GM23248 (cell line): Measurements from ENCODE around the gene SUGCT. TPM values are rescaled to one million over a fixed set of nuclear protein-coding genes. Genes with fewer than 3 reads are reported as not detected.

Source experiments
- DNase-seq: peaks from one replicate; pipeline ENCODE4 v3.0.0-alpha.2; 2015
- H2AFZ ChIP-seq: fragments of 200-600 bp; sonication (generic); 2 replicates; pipeline ENCODE4 v1.6.1; 2016; ENCODE audit warnings: antibody characterized with exemption
- H3F3A ChIP-seq: fragments of 200-600 bp; sonication (generic); 2 replicates; pipeline ENCODE4 v1.6.1; 2016; ENCODE audit warnings: mild to moderate bottlenecking, antibody characterized with exemption, mixed run types; ENCODE audit not compliant: insufficient read depth
- H3K27ac ChIP-seq: fragments of 200-600 bp; sonication (generic); 2 replicates; pipeline ENCODE4 v1.5.1; 2016; ENCODE audit warnings: mild to moderate bottlenecking
- H3K27me3 ChIP-seq: fragments of 200-600 bp; sonication (generic); replicated peaks from 2 replicates; pipeline ENCODE4 v1.6.1; 2016; ENCODE audit warnings: mild to moderate bottlenecking; ENCODE audit not compliant: insufficient read depth
- H3K36me3 ChIP-seq: fragments of 200-600 bp; sonication (generic); 2 replicates; pipeline ENCODE4 v1.6.1; 2016; ENCODE audit warnings: low read depth, mild to moderate bottlenecking
- H3K4me1 ChIP-seq: fragments of 200-600 bp; sonication (generic); 2 replicates; pipeline ENCODE4 v1.6.1; 2016; ENCODE audit warnings: mild to moderate bottlenecking; ENCODE audit not compliant: insufficient read depth
- H3K4me2 ChIP-seq: fragments of 200-600 bp; sonication (generic); one replicate; pipeline ENCODE4 v1.6.1; 2016; ENCODE audit warnings: mild to moderate bottlenecking; ENCODE audit not compliant: unreplicated experiment
- H3K4me3 ChIP-seq: fragments of 200-600 bp; sonication (generic); 2 replicates; pipeline ENCODE4 v1.5.1; 2016; ENCODE audit warnings: mild to moderate bottlenecking
- H3K79me2 ChIP-seq: fragments of 200-600 bp; sonication (generic); 2 replicates; pipeline ENCODE4 v1.6.1; 2016; ENCODE audit warnings: mild to moderate bottlenecking; ENCODE audit not compliant: insufficient read depth
- H3K9ac ChIP-seq: fragments of 200-600 bp; sonication (generic); 2 replicates; pipeline ENCODE4 v1.6.1; 2016; ENCODE audit warnings: mild to moderate bottlenecking
- H3K9me2 ChIP-seq: fragments of 200-600 bp; sonication (generic); 2 replicates; pipeline ENCODE4 v1.6.1; 2016; ENCODE audit warnings: mixed run types, mild to moderate bottlenecking, moderate library complexity; ENCODE audit not compliant: insufficient read depth
- H3K9me3 ChIP-seq: fragments of 200-600 bp; sonication (generic); one replicate; pipeline ENCODE4 v1.6.1; 2017; ENCODE audit warnings: low read depth
- H4K20me1 ChIP-seq: fragments of 200-600 bp; sonication (generic); 2 replicates; pipeline ENCODE4 v1.6.0; 2016; ENCODE audit not compliant: insufficient read depth
- EZH2 ChIP-seq: fragments of 200-600 bp; sonication (generic); IDR thresholded peaks from 2 replicates; pipeline ENCODE4 v1.6.1; 2018; ENCODE audit warnings: antibody characterized with exemption, mild to moderate bottlenecking; ENCODE audit not compliant: insufficient read depth, poor library complexity, severe bottlenecking
- EZH2phosphoT487 ChIP-seq: fragments of 200-600 bp; sonication (generic); IDR thresholded peaks from 2 replicates; pipeline ENCODE4 v1.6.1; 2018; ENCODE audit warnings: antibody characterized with exemption, moderate library complexity, mild to moderate bottlenecking, low read depth; ENCODE audit not compliant: insufficient read depth
- WGBS, 2 experiments: methylation state at CpG; one replicate each; pipeline ENCODE4 v1.1.6; 2015 to 2017; ENCODE audit warnings: low lambda C conversion rate in 2 of 2, low coverage in 1 of 2; ENCODE audit errors: missing lambda C conversion rate in 2 of 2; 5-methylcytosine and 5-hydroxymethylcytosine counted together
- in situ Hi-C: fragments of 300-500 bp; cut with MboI; formaldehyde crosslinking; loops from 2 replicates; pipeline ENCODE4 v1.15.0; 2020
- polyA plus RNA-seq: library from polyadenylated mRNA; unstranded; fragments of >200 nt; fragmentation: Nextera tagmentation; extraction: Ambion mirVana; gene quantifications from 2 replicates; pipeline ENCODE4 v1.2.1, GENCODE V29; 2016
- total RNA-seq: library from RNA; depleted of rRNA; stranded (reverse); fragments of >200 nt; shearing (Covaris generic); gene quantifications from 2 replicates; pipeline ENCODE4 v1.2.3, GENCODE V29; 2014

The SUGCT gene
- total and polyA plus RNA-seq, 2 experiments from 2014 or later = 2.2 to 7.1 TPM

- Histone ChIP-seq H3K27me3 (no peaks in the 10 kb centered on the region), H4K20me1 (no peaks in the 10 kb centered on the region), H2AFZ (no peak overlapping the region), H3K4me1 (peaks cover 12% of the 10 kb centered on the region), H3K4me2 (no peak overlapping the region), H3K79me2 (no peaks in the 10 kb centered on the region), H3K9me3 (no peaks in the 10 kb centered on the region), H3K27ac (no peak overlapping the region), H3K9me2 (no peaks in the 10 kb centered on the region), H3K36me3 (no peaks in the 10 kb centered on the region), H3K9ac (no peak overlapping the region), H3K4me3 (no peak overlapping the region), H3F3A (0 out of 2 replicates have a peak, but pooled peaks cover 5% of the 10 kb centered on the region)
- no peak for TF ChIP-seq EZH2
- TF ChIP-seq EZH2phosphoT487 = no peak
- peak; percentile 12 for DNase-seq
- whole genome bisulfite sequencing, 2 experiments = 72 to 73% methylated on average over 2 of the region's 2 CpGs
- in situ Hi-C loops = no loop called here
Measured at GRCh38 chr7:40885503-40885902, 750.7 kb downstream of the SUGCT start.

GRCh38 chr7:40887099-40887498 lies 752.3 kb downstream of the SUGCT start:
- no peaks in the 10 kb centered on the region for H3K36me3 ChIP-seq
- peaks cover 12% of the 10 kb centered on the region for H3K4me1 ChIP-seq
- DNase-seq = peak; percentile 71
- no peak overlapping the region for H2AFZ ChIP-seq
- TF ChIP-seq EZH2phosphoT487 (no peak), EZH2 (no peak)
- no peak overlapping the region for H3K9ac ChIP-seq
- no peaks in the 10 kb centered on the region for H3K9me2 ChIP-seq
- H3F3A ChIP-seq = 0 out of 2 replicates have a peak, but pooled peaks cover 5% of the 10 kb centered on the region
- no peak overlapping the region for H3K27ac ChIP-seq
- no peak overlapping the region for H3K4me2 ChIP-seq
- in situ Hi-C loops = no loop called here
- H3K4me3 ChIP-seq = no peak overlapping the region
- H3K9me3 ChIP-seq = peaks cover 3% of the 10 kb centered on the region
- no peaks in the 10 kb centered on the region for H3K79me2 ChIP-seq
- H4K20me1 ChIP-seq = no peaks in the 10 kb centered on the region
- H3K27me3 ChIP-seq = no peaks in the 10 kb centered on the region

GRCh38 chr7:40888499-40888898 lies 753.7 kb downstream of the SUGCT start:
- Histone ChIP-seq H3F3A (0 out of 2 replicates have a peak, but pooled peaks cover 5% of the 10 kb centered on the region), H4K20me1 (no peaks in the 10 kb centered on the region), H3K4me1 (peaks cover 12% of the 10 kb centered on the region), H2AFZ (no peak overlapping the region), H3K9me3 (peaks cover 3% of the 10 kb centered on the region), H3K27ac (no peak overlapping the region), H3K4me3 (no peak overlapping the region), H3K9ac (no peak overlapping the region), H3K36me3 (no peaks in the 10 kb centered on the region), H3K79me2 (no peaks in the 10 kb centered on the region), H3K27me3 (no peaks in the 10 kb centered on the region), H3K4me2 (no peak overlapping the region), H3K9me2 (no peaks in the 10 kb centered on the region)
- 63 to 73% methylated on average over 1 of the region's 1 CpG for WGBS, 2 experiments
- TF ChIP-seq EZH2phosphoT487 (no peak), EZH2 (no peak)
- no peak for DNase-seq
- in situ Hi-C loops = no loop called here

GRCh38 chr7:40889099-40889498 lies 754.3 kb downstream of the SUGCT start:
- WGBS, 2 experiments = 64 to 66% methylated on average over 4 of the region's 4 CpGs
- H2AFZ ChIP-seq = no peak overlapping the region
- H3K4me2 ChIP-seq = no peak overlapping the region
- in situ Hi-C loops = no loop called here
- no peaks in the 10 kb centered on the region for H4K20me1 ChIP-seq
- H3K27ac ChIP-seq = no peak overlapping the region
- H3K9me3 ChIP-seq = peaks cover 3% of the 10 kb centered on the region
- H3K4me3 ChIP-seq = no peak overlapping the region
- H3K79me2 ChIP-seq = no peaks in the 10 kb centered on the region
- TF ChIP-seq EZH2 (no peak), EZH2phosphoT487 (no peak)
- peaks cover 12% of the 10 kb centered on the region for H3K4me1 ChIP-seq
- DNase-seq = no peak
- no peaks in the 10 kb centered on the region for H3K36me3 ChIP-seq
- no peak overlapping the region for H3K9ac ChIP-seq
- 0 out of 2 replicates have a peak, but pooled peaks cover 5% of the 10 kb centered on the region for H3F3A ChIP-seq
- H3K9me2 ChIP-seq = no peaks in the 10 kb centered on the region
- H3K27me3 ChIP-seq = no peaks in the 10 kb centered on the region

GRCh38 chr7:40889539-40889938 lies 754.7 kb downstream of the SUGCT start:
- in situ Hi-C loops = no loop called here
- H3K79me2 ChIP-seq = no peaks in the 10 kb centered on the region
- H3F3A ChIP-seq = 0 out of 2 replicates have a peak, but pooled peaks cover 5% of the 10 kb centered on the region
- no peaks in the 10 kb centered on the region for H3K27me3 ChIP-seq
- no peak overlapping the region for H3K27ac ChIP-seq
- peaks cover 12% of the 10 kb centered on the region for H3K4me1 ChIP-seq
- no peak overlapping the region for H3K4me2 ChIP-seq
- TF ChIP-seq EZH2phosphoT487 = no peak
- no peak for TF ChIP-seq EZH2
- H3K9me2 ChIP-seq = no peaks in the 10 kb centered on the region
- H2AFZ ChIP-seq = no peak overlapping the region
- 46 to 47% methylated on average over 2 of the region's 2 CpGs for WGBS, 2 experiments
- H3K36me3 ChIP-seq = no peaks in the 10 kb centered on the region
- H3K4me3 ChIP-seq = no peak overlapping the region
- peaks cover 3% of the 10 kb centered on the region for H3K9me3 ChIP-seq
- DNase-seq = no peak
- H4K20me1 ChIP-seq = no peaks in the 10 kb centered on the region
- H3K9ac ChIP-seq = no peak overlapping the region
